ENCODE measurements around the gene SNX21.
A peak's percentile ranks its signal among the peaks of the same experiment; 100 is the strongest.

The SNX21 gene

GRCh38 chr20:45887346-45887715, 53.7 kb downstream of the SNX21 start, which contains the start of gene SPATA25:
Gene SPATA25 (minus strand): TSS chr20:45887622. CDS start chr20:45887590, 32 bp downstream.
- H3K4me3 Mint-ChIP-seq, result no peak within 1 kb of the TSS
- H3K9me3 Mint-ChIP-seq, result no peaks in the 10 kb centered on the region
- no peaks in the 10 kb centered on the region for H3K27me3 Mint-ChIP-seq
- peaks cover 26% of the 10 kb centered on the region for H3K36me3 Mint-ChIP-seq (ENCODE audit: insufficient read depth)
- peak within 1 kb of the TSS in 1 of 2 donors; percentile 35 for H3K27ac Mint-ChIP-seq
- DNase-seq (no peak), ATAC-seq (replicated peaks) (no peak)
- H3K4me1 Mint-ChIP-seq (ENCODE audit: low read depth in 2 of 2), result peaks cover 23 to 26% of the 10 kb centered on the region in 2 donors

DNA sequence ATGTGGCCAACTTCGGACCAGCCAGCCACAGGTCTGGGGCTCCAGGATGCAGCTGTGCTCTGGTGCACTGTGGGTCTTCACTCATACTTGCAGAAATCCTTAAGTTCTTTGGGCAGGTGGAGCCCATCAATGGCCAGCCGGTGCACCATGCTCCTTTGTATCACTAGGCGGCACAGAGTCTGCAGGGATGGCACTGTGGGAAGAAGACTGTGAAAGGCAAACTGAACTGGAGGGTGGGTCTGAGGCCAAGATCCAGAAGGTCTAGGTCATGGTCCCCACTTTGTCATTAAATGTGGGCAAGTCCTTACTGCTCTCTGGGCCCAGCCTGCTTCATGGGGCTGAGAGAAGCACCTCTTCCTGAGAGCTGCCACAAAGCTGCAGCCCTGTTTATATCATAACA, 55.1 kb downstream of the SNX21 start:
- no peaks in the 10 kb centered on the region for H3K9me3 Mint-ChIP-seq
- H3K36me3 Mint-ChIP-seq (ENCODE audit: insufficient read depth), result peaks cover 32% of the 10 kb centered on the region
- ATAC-seq (replicated peaks) (no peak), DNase-seq (no peak)
- no peaks in the 10 kb centered on the region for H3K27me3 Mint-ChIP-seq
- H3K4me1 Mint-ChIP-seq (ENCODE audit: low read depth in 2 of 2), result peaks cover 21 to 31% of the 10 kb centered on the region in 2 donors
- H3K4me3 Mint-ChIP-seq, result no peak overlapping the region
- H3K27ac Mint-ChIP-seq, result no peak overlapping the region

- peak overlapping the region; percentile 92 to 94 for H3K4me3 Mint-ChIP-seq
- DNase-seq (peak in 1 of 3 experiments; percentile 21), ATAC-seq (replicated peaks) (no peak)
- H3K27ac Mint-ChIP-seq, result peak overlapping the region; percentile 79 to 92
- no peaks in the 10 kb centered on the region for H3K9me3 Mint-ChIP-seq
- H3K27me3 Mint-ChIP-seq, result no peaks in the 10 kb centered on the region
- peaks cover 28% of the 10 kb centered on the region for H3K36me3 Mint-ChIP-seq (ENCODE audit: insufficient read depth)
- peaks cover 18 to 34% of the 10 kb centered on the region in 2 donors for H3K4me1 Mint-ChIP-seq (ENCODE audit: low read depth in 2 of 2)
Observed at GRCh38 chr20:45890077-45890984, 56.7 kb downstream of the SNX21 start.

DNA sequence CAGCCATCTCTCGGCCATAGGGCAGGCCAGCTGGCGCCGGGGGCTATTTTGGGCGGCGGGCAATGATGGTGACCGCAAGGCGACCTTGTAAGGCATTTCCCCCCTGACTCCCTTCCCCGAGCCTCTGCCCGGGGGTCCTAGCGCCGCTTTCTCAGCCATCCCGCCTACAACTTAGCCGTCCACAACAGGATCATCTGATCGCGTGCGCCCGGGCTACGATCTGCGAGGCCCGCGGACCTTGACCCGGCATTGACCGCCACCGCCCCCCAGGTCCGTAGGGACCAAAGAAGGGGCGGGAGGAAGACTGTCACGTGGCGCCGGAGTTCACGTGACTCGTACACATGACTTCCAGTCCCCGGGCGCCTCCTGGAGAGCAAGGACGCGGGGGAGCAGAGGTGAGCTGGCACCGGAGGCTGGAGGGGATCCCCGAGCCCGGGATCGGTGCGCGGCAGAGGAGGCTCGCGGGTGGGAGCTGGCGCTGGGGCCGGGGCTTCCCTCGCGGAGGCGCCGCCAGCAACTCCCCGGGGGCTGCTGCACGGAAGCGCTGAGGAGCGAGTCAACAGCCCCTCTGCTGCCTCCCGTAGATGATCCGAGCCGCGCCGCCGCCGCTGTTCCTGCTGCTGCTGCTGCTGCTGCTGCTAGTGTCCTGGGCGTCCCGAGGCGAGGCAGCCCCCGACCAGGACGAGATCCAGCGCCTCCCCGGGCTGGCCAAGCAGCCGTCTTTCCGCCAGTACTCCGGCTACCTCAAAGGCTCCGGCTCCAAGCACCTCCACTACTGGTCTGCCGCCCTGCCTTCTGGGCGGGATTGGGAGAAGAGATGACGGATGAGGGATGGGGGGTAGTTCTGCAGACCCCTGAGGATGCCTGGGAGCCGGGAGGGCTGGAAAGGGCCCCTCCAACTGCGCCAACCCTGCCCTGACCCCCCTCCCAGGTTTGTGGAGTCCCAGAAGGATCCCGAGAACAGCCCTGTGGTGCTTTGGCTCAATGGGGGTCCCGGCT, 57.7 kb downstream of the SNX21 start, which contains the start of the genes CTSA and NEURL2:
Gene CTSA, plus strand, starts transcription at position 351 of the 999 bp plus-strand sequence. Its CDS starts 234 bp downstream, at position 585.
Gene NEURL2, minus strand, starts transcription at position 224 of the 999 bp plus-strand sequence. Its CDS starts 217 bp downstream, at position 7.
- Mint-ChIP-seq H3K4me3 (peak within 1 kb of the TSS; percentile 92 to 94), H3K4me1 (ENCODE audit: low read depth in 2 of 2) (peaks cover 18 to 34% of the 10 kb centered on the region in 2 donors), H3K9me3 (no peaks in the 10 kb centered on the region), H3K36me3 (ENCODE audit: insufficient read depth) (peaks cover 28% of the 10 kb centered on the region), H3K27me3 (no peaks in the 10 kb centered on the region), H3K27ac (peak within 1 kb of the TSS; percentile 79 to 92)
- ATAC-seq (replicated peaks) (peak; percentile 76), DNase-seq (peak; percentile 68 to 75 (median 70))

DNA sequence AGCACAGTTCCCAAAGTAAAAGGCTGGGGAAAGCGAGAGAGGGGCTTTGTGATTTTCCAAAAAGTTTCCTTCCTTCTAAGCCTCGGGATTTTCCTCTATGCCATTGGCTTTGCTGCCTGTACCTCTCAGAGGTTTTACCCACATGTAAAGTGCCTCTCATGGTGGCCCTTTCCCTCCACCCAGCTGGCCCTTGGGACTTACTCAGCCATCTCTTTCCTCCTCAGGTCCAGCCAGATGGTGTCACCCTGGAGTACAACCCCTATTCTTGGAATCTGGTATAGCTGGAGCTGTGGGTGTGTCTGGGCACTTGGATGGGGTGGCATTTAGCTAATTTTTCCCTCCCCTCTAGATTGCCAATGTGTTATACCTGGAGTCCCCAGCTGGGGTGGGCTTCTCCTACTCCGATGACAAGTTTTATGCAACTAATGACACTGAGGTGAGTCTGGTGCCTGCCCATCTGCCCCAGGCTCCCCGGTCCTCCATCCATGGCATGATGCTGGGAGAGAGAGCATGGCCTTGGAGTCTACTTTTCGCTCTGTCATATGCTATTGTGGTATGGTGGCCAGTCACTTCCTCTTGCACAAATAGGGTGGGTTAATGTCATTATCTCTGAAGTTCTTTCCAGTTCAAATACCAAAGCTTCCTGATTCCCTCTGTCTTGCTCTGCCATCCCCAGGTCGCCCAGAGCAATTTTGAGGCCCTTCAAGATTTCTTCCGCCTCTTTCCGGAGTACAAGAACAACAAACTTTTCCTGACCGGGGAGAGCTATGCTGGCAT, 58.6 kb downstream of the SNX21 start:
- Mint-ChIP-seq H3K4me3 (peak overlapping the region; percentile 92 to 94), H3K4me1 (ENCODE audit: low read depth in 2 of 2) (peaks cover 18 to 34% of the 10 kb centered on the region in 2 donors), H3K27me3 (no peaks in the 10 kb centered on the region), H3K9me3 (no peaks in the 10 kb centered on the region), H3K36me3 (ENCODE audit: insufficient read depth) (peaks cover 28% of the 10 kb centered on the region), H3K27ac (peak overlapping the region; percentile 79 to 92)
- DNase-seq (no peak), ATAC-seq (replicated peaks) (no peak)
